ENCODE results near the gene ACOX3.

ACOX3 gene

GRCh38 chr4:8331575-8331955 is 109.0 kb downstream of the ACOX3 start:
- DNase-seq = no peak

- DNase-seq = no peak
Measured at GRCh38 chr4:8330821-8331574, 109.5 kb downstream of the ACOX3 start.

- DNase-seq = no peak
Measured at GRCh38 chr4:8329859-8330761, 110.4 kb downstream of the ACOX3 start.

GRCh38 chr4:8329560-8329858 is 111.0 kb downstream of the ACOX3 start:
- no peak for DNase-seq

GRCh38 chr4:8328866-8329559 is 111.5 kb downstream of the ACOX3 start:
- no peak for DNase-seq

GRCh38 chr4:8328456-8328855 is 112.1 kb downstream of the ACOX3 start:
- no peak for DNase-seq

- DNase-seq = no peak
Measured at GRCh38 chr4:8326206-8326605, 114.3 kb downstream of the ACOX3 start.

GRCh38 chr4:8325291-8325973 is 115.1 kb downstream of the ACOX3 start:
- DNase-seq = no peak

- no peak for DNase-seq
Measured at GRCh38 chr4:8324640-8325239, 115.8 kb downstream of the ACOX3 start.

- no peak for DNase-seq
Measured at GRCh38 chr4:8323947-8324555, 116.5 kb downstream of the ACOX3 start.

- DNase-seq = no peak
Measured at GRCh38 chr4:8322794-8323704, 117.5 kb downstream of the ACOX3 start.

GRCh38 chr4:8321771-8322170 is 118.8 kb downstream of the ACOX3 start:
- no peak for DNase-seq

GRCh38 chr4:8321220-8321619 is 119.3 kb downstream of the ACOX3 start:
- DNase-seq = no peak

GRCh38 chr4:8320386-8320750 is 120.2 kb downstream of the ACOX3 start:
- no peak for DNase-seq

GRCh38 chr4:8319731-8320385 is 120.7 kb downstream of the ACOX3 start:
- no peak for DNase-seq

- DNase-seq = no peak
Measured at GRCh38 chr4:8319061-8319460, 121.5 kb downstream of the ACOX3 start.

GRCh38 chr4:8318509-8318908 is 122.0 kb downstream of the ACOX3 start:
- no peak for DNase-seq

GRCh38 chr4:8317474-8317873 is 123.0 kb downstream of the ACOX3 start:
- DNase-seq = no peak

GRCh38 chr4:8316911-8317351 is 123.6 kb downstream of the ACOX3 start:
- no peak for DNase-seq

Measured in cortex of kidney (tissue), 1 donor.